ENCODE data around the gene MARF1. TPM values are rescaled to one million over a fixed set of nuclear protein-coding genes. Genes with fewer than 3 reads are reported as not detected.
A peak's percentile ranks its signal among the peaks of the same experiment; 100 is the strongest.

Gene MARF1
- total and polyA plus RNA-seq, 9 of the 15 experiments (the other 6 are each of a cell fraction or from before 2014, with no cell fraction given), result 4.7 to 33.2 (median 11.7) TPM

DNA sequence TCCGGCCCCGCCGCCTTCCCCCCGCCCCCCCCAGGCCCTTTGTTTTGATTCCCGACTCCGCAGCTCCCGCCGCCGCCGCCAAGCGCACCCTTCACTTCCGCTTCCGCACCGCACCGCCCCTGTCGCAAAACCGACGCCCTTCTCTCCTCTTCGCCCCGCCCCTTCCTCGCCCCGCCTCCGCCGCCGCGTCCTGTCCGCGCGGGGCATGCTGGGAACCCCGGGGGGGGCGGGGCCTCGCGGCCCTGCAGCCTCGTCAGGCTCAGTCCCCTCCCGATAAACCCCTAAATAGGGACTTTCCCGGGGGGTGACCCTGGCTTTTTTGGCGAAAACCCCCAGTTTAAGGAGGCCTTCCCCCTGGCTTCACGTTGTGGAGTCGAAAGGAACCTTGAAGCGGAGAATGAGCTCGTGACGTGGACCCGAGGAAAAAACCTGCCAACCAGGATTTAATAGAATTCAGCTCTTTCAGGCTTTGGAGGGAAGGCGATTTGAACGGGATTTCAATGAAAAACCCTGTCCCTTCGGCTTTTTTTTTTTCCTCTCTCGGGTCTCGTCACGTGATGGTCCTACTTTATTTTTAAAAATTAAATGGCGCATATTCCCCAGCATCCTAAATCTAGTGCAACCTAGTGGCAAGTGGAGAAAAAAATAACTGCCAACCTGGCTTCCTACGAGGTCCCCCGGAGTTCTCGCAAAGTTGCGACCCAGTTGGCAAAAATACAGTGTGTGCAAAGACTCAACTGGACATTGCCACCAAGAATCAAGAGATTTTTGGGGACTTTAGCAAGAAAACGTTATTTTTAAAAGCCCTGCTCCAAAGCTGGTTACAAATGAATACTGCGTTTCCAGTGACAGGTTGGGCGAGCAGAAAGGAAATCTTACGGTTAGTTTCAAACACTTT lies at the start of gene MARF1 (continued):
- TF ChIP-seq XRCC4 (IDR thresholded peaks at IDR 0.05; ENCODE audit: extremely low read depth, insufficient read depth, insufficient read length) (no peak), FUS (optimal IDR thresholded peaks at IDR 0.05; ENCODE audit: low read depth, low read length) (no peak), EGR1 (conservative IDR thresholded peaks at IDR 0.05) (peak; percentile 41; the same call in 1 of the 2 replicates)
- TF ChIP-seq, protein P1, sequence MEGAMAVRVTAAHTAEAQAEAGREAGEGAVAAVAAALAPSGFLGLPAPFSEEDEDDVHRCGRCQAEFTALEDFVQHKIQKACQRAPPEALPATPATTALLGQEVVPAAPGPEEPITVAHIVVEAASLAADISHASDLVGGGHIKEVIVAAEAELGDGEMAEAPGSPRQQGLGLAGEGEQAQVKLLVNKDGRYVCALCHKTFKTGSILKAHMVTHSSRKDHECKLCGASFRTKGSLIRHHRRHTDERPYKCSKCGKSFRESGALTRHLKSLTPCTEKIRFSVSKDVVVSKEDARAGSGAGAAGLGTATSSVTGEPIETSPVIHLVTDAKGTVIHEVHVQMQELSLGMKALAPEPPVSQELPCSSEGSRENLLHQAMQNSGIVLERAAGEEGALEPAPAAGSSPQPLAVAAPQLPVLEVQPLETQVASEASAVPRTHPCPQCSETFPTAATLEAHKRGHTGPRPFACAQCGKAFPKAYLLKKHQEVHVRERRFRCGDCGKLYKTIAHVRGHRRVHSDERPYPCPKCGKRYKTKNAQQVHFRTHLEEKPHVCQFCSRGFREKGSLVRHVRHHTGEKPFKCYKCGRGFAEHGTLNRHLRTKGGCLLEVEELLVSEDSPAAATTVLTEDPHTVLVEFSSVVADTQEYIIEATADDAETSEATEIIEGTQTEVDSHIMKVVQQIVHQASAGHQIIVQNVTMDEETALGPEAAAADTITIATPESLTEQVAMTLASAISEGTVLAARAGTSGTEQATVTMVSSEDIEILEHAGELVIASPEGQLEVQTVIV (CRISPR knock-in tag; IDR thresholded peaks at IDR 0.05; ENCODE audit: borderline replicate concordance), result peak; percentile 93
- TF ChIP-seq, protein P2, sequence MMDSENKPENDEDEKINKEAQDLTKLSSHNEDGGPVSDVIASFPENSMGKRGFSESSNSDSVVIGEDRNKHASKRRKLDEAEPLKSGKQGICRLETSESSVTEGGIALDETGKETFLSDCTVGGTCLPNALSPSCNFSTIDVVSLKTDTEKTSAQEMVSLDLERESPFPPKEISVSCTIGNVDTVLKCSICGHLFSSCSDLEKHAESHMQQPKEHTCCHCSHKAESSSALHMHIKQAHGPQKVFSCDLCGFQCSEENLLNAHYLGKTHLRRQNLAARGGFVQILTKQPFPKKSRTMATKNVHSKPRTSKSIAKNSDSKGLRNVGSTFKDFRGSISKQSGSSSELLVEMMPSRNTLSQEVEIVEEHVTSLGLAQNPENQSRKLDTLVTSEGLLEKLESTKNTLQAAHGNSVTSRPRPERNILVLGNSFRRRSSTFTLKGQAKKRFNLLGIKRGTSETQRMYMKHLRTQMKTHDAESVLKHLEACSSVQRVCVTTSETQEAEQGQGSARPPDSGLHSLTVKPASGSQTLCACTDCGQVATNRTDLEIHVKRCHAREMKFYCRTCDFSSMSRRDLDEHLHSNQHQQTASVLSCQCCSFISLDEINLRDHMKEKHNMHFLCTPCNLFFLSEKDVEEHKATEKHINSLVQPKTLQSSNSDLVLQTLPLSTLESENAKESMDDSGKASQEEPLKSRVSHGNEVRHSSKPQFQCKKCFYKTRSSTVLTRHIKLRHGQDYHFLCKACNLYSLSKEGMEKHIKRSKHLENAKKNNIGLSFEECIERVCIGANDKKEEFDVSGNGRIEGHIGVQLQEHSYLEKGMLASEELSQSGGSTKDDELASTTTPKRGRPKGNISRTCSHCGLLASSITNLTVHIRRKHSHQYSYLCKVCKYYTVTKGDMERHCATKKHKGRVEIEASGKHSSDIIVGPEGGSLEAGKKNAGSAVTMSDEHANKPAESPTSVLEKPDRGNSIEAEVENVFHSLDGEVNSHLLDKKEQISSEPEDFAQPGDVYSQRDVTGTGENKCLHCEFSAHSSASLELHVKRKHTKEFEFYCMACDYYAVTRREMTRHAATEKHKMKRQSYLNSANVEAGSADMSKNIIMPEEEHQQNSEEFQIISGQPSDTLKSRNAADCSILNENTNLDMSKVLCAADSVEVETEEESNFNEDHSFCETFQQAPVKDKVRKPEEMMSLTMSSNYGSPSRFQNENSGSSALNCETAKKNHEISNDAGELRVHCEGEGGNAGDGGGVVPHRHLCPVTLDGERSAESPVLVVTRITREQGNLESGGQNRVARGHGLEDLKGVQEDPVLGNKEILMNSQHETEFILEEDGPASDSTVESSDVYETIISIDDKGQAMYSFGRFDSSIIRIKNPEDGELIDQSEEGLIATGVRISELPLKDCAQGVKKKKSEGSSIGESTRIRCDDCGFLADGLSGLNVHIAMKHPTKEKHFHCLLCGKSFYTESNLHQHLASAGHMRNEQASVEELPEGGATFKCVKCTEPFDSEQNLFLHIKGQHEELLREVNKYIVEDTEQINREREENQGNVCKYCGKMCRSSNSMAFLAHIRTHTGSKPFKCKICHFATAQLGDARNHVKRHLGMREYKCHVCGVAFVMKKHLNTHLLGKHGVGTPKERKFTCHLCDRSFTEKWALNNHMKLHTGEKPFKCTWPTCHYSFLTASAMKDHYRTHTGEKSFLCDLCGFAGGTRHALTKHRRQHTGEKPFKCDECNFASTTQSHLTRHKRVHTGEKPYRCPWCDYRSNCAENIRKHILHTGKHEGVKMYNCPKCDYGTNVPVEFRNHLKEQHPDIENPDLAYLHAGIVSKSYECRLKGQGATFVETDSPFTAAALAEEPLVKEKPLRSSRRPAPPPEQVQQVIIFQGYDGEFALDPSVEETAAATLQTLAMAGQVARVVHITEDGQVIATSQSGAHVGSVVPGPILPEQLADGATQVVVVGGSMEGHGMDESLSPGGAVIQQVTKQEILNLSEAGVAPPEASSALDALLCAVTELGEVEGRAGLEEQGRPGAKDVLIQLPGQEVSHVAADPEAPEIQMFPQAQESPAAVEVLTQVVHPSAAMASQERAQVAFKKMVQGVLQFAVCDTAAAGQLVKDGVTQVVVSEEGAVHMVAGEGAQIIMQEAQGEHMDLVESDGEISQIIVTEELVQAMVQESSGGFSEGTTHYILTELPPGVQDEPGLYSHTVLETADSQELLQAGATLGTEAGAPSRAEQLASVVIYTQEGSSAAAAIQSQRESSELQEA (IDR thresholded peaks at IDR 0.05; ENCODE audit: low read depth), result no peak
- TF ChIP-seq, protein P3, sequence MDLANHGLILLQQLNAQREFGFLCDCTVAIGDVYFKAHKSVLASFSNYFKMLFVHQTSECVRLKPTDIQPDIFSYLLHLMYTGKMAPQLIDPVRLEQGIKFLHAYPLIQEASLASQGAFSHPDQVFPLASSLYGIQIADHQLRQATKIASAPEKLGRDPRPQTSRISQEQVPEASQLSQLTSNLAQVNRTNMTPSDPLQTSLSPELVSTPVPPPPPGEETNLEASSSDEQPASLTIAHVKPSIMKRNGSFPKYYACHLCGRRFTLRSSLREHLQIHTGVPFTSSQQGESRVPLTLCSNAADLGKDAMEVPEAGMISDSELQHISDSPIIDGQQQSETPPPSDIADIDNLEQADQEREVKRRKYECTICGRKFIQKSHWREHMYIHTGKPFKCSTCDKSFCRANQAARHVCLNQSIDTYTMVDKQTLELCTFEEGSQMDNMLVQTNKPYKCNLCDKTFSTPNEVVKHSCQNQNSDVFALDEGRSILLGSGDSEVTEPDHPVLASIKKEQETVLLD (IDR thresholded peaks at IDR 0.05), result no peak
